NCI-H2196 (cell line): ENCODE measurements around the gene ARG2.
"Not testable (repeated sequence)": the region's sequence is repeated elsewhere in the genome, so short reads cannot be mapped to it uniquely, and the experiment has no call there.

ENCODE experiments used
- DNase-seq: peaks from one replicate; lab custom pipeline; 2025; ENCODE audit not compliant: unreplicated experiment; lab: John Stamatoyannopoulos, UW

Gene ARG2

DNA sequence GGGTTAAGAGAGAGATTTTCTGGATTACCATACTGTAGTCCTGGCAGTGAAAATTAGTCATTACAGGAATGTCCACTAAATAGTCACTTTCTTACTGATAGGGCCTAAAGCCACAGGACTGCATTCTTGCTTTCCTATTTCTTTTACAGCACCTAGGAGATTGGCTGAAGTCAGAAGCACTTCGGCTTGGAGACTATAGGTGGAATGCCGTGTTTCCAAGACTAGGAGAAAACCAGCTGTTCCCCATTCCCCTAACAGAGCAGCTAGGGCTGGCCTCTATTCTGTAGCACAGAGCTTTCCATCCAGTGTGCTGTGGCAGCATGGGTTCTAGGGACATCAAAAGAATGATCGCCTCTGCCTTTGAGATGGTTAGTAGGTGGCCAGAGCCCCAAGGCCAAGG, 34.7 kb upstream of the ARG2 start:
- no peak for DNase-seq

DNA sequence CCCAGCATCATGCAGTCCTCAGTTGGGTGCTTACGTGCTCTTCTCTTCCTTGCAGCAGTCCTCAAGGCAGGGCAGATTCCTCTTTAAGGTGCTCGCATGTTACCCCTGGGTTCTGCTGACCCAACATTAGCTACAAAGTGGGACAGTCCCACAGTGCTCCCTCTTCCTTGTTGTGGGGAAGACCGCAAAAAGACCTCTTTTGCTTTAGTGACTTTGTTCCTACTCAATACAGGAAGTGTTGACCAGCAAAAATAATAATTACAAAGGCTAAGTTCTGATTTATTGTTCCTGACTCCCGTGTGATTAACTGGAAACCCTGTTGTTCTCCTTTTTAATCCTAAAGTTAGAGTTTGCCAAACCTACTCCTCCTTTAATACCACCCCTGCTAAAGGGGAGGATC, 33.4 kb upstream of the ARG2 start:
- no peak for DNase-seq

DNA sequence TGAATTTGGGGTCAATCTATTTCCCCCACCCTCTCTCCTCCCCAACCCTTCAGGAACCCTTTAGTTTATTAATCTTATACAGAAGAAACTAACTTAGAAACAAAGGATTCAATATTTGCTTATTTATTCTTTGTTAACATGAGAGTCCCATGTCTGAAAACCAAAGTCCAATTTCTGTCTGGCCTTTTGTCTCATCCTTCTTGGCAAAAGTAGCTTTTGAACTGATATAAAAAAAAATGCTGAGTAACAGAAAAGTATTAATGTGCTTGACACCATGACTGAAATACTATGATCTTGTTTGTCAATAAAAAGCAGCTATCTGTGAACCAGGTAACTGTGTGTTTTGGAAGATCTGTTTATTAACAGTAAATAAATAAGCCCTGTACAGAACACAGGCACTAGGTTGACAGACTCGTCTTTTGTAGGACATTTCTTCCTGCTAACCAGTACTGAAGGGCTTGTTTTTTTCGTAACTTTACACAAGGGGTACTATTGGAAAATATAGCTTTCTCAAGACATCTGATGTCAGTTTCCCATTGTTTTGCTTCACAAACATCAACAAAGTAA, 30.4 kb upstream of the ARG2 start:
- DNase-seq = no peak

GRCh38 chr14:67593650-67594049, 26.1 kb upstream of the ARG2 start:
- not testable (repeated sequence) for DNase-seq

DNA sequence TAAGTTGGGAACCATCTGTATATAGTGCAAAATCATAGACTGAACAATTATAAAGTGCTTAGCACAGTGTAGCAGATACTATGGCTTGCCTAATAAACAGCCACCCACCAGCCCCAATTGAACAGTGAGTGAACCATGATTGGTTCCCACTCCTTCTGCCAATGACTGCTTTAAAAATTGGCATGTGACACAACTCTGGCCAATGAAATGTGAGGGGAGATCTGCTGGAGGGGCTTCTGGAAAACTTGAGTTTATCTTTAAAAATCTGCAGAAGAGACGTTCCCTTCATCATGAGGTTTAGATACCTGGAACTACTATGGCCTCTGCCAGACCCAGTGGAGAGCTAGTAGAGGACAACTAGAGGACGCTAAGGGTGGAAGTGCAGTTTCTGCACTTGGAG, 24.3 kb upstream of the ARG2 start:
- DNase-seq = no peak

DNA sequence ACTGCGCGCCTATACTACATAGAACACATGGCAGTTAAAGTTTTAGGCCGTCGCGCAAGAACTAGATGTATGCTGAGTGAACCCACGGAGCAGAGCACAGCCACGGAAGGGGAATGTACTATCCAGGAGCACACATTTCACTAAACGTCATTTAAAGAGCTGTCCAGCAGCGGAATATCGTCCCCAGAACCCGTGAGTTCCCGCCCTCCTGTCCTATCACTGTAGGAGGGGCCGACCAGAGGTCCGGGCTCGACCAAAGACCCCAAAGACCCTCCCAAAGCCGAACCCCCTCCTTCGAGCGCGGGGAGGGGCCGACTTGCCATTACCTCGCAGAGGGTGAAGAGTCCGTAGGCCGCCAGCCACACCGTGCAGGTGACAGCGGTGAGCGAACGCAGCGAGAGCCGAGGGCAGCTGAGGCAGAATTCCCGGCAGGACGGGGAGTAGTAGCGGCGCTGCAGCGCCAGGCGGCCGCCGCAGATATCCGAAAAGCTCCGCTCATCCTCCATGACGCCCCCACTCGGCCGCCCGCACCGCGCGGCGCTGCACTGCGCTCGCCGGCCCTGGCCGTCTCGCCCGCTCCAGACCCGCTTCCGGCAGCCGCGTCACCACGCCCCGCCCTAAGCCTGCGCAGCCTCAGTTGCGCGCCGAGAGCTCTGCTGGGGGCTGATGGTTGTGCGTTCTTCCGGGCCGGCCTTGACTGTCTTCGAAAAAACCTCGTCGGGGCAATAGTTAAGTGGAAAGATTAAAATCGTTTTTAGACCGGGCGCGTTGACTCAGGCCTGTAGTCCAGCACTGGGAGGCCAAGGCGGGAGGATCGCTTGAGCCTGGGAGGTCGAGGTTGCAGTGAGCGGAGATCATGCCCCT, 19.8 kb upstream of the ARG2 start, which contains the start of gene PIGH:
Gene PIGH, minus strand, starts transcription at position 571 of the 864 bp plus-strand sequence. Its CDS starts 65 bp downstream, at position 506.
- DNase-seq = peak; percentile 88

GRCh38 chr14:67600562-67600974, 19.2 kb upstream of the ARG2 start:
- DNase-seq = not testable (repeated sequence)

DNA sequence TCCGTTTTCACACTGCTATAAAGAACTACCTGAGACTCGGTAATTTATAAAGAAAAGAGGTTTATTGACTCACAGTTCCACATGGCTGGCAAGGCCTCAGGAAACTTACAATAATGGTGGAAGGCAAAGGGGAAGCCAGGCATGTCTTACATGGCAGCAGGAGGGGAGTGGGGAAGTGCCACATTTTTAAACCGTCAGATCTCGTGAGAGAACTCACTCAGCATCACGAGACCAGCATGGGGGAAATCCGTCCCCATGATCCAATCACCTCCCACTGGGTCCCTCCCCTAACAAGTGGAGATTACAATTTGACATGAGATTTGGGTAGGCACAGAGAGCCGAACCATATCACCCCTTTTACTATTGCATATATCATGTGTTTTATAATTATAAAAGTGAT, 17.6 kb upstream of the ARG2 start:
- DNase-seq = no peak

- no peak for DNase-seq
Measured at GRCh38 chr14:67602995-67603545, 16.6 kb upstream of the ARG2 start.

DNA sequence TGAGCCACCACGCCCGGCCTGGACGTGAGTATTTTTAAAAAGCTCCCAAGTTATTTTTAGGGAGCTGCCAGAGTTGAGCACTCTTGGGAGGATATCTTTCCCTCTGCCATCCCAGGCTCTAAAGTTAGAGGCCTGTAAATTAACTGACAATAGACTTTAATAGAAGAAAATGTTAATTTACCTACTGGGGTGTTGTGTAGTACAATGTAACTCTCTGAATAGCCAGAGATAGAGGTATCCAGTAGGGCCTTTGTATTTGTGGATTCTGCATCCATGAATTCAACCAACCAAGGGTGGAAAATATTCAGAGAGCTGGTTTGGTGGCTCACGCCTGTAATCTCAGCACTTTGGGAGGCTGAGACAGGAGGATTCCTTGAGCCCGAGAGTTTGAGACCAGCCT, 12.1 kb upstream of the ARG2 start:
- no peak for DNase-seq

GRCh38 chr14:67609642-67610310, 9.9 kb upstream of the ARG2 start:
- no peak for DNase-seq

GRCh38 chr14:67610491-67610890, 9.2 kb upstream of the ARG2 start:
- no peak for DNase-seq

GRCh38 chr14:67618617-67619063, 1.1 kb upstream of the ARG2 start:
- peak; percentile 71 for DNase-seq

- peak; percentile 31 for DNase-seq
Measured at GRCh38 chr14:67620217-67620785, 581 bp downstream of the ARG2 start.

DNA sequence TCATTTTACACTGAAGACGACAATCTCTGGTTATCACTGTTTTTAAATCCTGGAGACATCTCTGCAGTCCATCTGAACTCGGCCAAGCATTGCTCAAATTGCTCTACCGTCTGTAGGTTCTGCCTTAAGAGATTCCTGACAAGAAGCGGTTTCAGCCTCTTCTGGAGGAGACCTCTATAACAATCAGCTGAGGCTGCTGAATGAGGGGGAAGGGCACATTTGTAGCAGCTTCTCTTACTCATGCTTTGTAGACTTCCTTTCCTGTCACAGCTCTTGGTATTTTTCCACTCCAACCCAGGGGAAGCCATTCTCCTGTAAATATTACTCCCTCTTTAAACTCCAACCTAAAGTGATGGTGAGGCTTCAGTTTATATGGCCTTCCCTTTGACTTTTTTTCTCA, 3.0 kb downstream of the ARG2 start:
- peak; percentile 45 for DNase-seq

- DNase-seq = peak; percentile 68
Measured at GRCh38 chr14:67623114-67623513, 3.4 kb downstream of the ARG2 start.

GRCh38 chr14:67626131-67626530, 6.4 kb downstream of the ARG2 start:
- DNase-seq = not testable (repeated sequence)

DNA sequence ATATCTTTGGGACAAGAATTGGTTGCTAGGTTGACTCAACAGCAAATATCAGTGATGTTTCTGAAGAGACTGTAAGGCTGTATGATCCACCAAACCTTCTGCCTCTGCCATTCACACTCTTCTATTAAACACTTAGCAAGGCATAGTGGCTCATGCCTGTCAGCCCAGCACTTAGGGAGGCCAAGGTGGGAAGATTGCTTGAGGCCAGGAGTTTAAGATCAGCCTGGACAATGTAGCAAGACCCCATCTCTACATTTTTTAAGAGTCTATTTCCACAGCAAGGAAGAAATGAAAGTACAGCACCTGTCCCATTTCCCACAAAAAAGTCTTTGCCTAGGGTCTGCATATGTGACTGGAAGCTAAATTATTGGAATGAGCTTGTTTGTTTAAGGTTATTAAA, 7.8 kb downstream of the ARG2 start:
- no peak for DNase-seq

GRCh38 chr14:67630186-67630585, 10.5 kb downstream of the ARG2 start:
- DNase-seq = no peak

DNA sequence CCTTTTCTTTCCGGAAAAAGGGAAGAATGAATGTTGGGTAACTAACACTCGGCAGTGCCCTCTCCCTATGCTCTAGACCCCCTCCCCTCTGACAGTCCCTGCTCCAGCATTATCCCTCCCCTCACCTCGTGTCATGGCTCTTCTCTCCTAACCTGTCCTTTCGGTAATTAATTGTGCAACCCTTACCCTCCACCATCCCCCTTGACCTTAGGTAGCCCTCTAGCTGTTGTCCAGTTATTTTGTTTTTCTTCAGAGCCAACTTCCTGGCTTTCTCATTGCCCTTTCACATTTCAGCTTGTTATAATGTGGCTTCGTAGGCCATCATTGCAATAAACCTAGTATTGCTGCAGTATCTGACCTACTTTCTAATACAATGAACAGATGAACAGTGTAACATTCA, 11.2 kb downstream of the ARG2 start:
- no peak for DNase-seq

GRCh38 chr14:67633451-67634147, 13.9 kb downstream of the ARG2 start:
- DNase-seq = no peak
